Keratinocyte (primary cell): Measurements from ENCODE around the gene FOLR1. TPM values are rescaled to one million over a fixed set of nuclear protein-coding genes. Genes with fewer than 3 reads are reported as not detected.

Source experiments
- DNase-seq: peaks from one replicate; pipeline ENCODE4 v3.0.0-alpha.2; 2011; ENCODE audit warnings: low read depth, missing footprints, low spot score
- FAIRE-seq: peaks from 2 replicates; lab custom pipeline; 2011; peaks lifted over from hg19 to GRCh38; lab: Jason Lieb, UNC
- H2AFZ ChIP-seq: 2 replicates; pipeline ENCODE4 v1.6.0; 2012; ENCODE audit warnings: low read length, control low read depth, inconsistent platforms; ENCODE audit not compliant: control insufficient read depth
- H3K27ac ChIP-seq: 2 replicates; pipeline ENCODE4 v1.5.1; 2011; ENCODE audit warnings: low read length; ENCODE audit not compliant: control insufficient read depth, insufficient read depth
- H3K27me3 ChIP-seq: 3 replicates; pipeline ENCODE4 v1.6.0; 2011; ENCODE audit warnings: low read length; ENCODE audit not compliant: control insufficient read depth, insufficient read depth; ENCODE audit errors: extremely low read depth
- H3K36me3 ChIP-seq, 2 experiments: 2 replicates in 1 of 2; 3 replicates in 1 of 2; pipeline ENCODE4 v1.5.1; 2011; ENCODE audit warnings: low read length in 2 of 2, mild to moderate bottlenecking in 1 of 2; ENCODE audit not compliant: control insufficient read depth in 2 of 2, insufficient read depth in 2 of 2; ENCODE audit errors: extremely low read depth in 1 of 2
- H3K4me1 ChIP-seq: 3 replicates; pipeline ENCODE4 v1.5.1; 2011; ENCODE audit warnings: low read length; ENCODE audit not compliant: control insufficient read depth, insufficient read depth; ENCODE audit errors: extremely low read depth
- H3K4me2 ChIP-seq: 3 replicates; pipeline ENCODE4 v1.6.0; 2011; ENCODE audit warnings: low read depth, low read length; ENCODE audit not compliant: control insufficient read depth, insufficient read depth; ENCODE audit errors: extremely low read depth
- H3K4me3 ChIP-seq, 3 experiments: fragments of 200-600 bp in 1 of 3; sonication (generic) in 1 of 3; 2 replicates in 2 of 3; 3 replicates in 1 of 3; pipeline ENCODE4 v1.5.1; 2011 to 2016; ENCODE audit warnings: low read length in 3 of 3, mild to moderate bottlenecking in 3 of 3, control low read depth in 2 of 3, inconsistent platforms in 1 of 3, low read depth in 1 of 3, mixed read lengths in 1 of 3, mixed run types in 1 of 3, moderate library complexity in 1 of 3; ENCODE audit not compliant: control insufficient read depth in 2 of 3, insufficient read depth in 2 of 3; ENCODE audit errors: extremely low read depth in 1 of 3
- H3K79me2 ChIP-seq: 2 replicates; pipeline ENCODE4 v1.6.0; 2012; ENCODE audit warnings: low read length; ENCODE audit not compliant: control insufficient read depth, insufficient read depth
- H3K9ac ChIP-seq: 3 replicates; pipeline ENCODE4 v1.6.0; 2011; ENCODE audit warnings: low read length; ENCODE audit not compliant: control insufficient read depth, insufficient read depth; ENCODE audit errors: extremely low read depth
- H3K9me1 ChIP-seq: 3 replicates; pipeline ENCODE4 v1.6.0; 2011; ENCODE audit warnings: low read length; ENCODE audit not compliant: control insufficient read depth, insufficient read depth; ENCODE audit errors: extremely low read depth
- H3K9me3 ChIP-seq: 2 replicates; pipeline ENCODE4 v1.5.1; 2012; ENCODE audit warnings: low read depth, low read length; ENCODE audit not compliant: control insufficient read depth
- H4K20me1 ChIP-seq: 3 replicates; pipeline ENCODE4 v1.6.0; 2011; ENCODE audit warnings: low read length; ENCODE audit not compliant: control insufficient read depth, insufficient read depth; ENCODE audit errors: extremely low read depth
- EZH2 ChIP-seq: IDR thresholded peaks from one replicate; pipeline ENCODE4 v1.6.1; 2012; ENCODE audit warnings: inconsistent platforms, mild to moderate bottlenecking, low read length, moderate library complexity
- dilution Hi-C: fragments of 300-500 bp; cut with MboI; formaldehyde crosslinking; loops from one replicate; pipeline ENCODE4 v1.7.0; 2020; ENCODE audit warnings: low sequenced_read_pairs; ENCODE audit not compliant: extremely low pct_ligation_motif_present
- polyA plus RNA-seq, 5 experiments: library from polyadenylated mRNA; depleted of rRNA in 3 of 5; stranded (reverse) in 3 of 5; stranded (forward) in 1 of 5; unstranded in 1 of 5; fragments of >200 nt; gene quantifications; 1 replicate in 1 of 5; 2 replicates in 3 of 5; 3 replicates in 1 of 5; pipeline versions ENCODE4 v1.2.1 to v1.2.3, GENCODE V29; 2011 to 2012; ENCODE audit warnings: missing spikeins in 2 of 5, low read depth in 1 of 5, low replicate concordance in 1 of 5
- TF ChIP-seq, protein P1 (sequence below), 3 experiments: IDR thresholded peaks in 1 of 3; conservative IDR thresholded peaks in 1 of 3; optimal IDR thresholded peaks in 1 of 3; 2 replicates in 2 of 3; 3 replicates in 1 of 3; pipeline versions ENCODE3 to v1.5.1; 2011; ENCODE audit warnings: low read length in 3 of 3, mild to moderate bottlenecking in 3 of 3, moderate library complexity in 2 of 3, control low read depth in 1 of 3, inconsistent platforms in 1 of 3; ENCODE audit not compliant: insufficient read depth in 2 of 3; ENCODE audit errors: extremely low read depth in 1 of 3

The FOLR1 gene
- polyA plus RNA-seq, 1 donor (not counting 4 experiments of a cell fraction or from before 2014, with no cell fraction given) = 0.13 TPM

DNA sequence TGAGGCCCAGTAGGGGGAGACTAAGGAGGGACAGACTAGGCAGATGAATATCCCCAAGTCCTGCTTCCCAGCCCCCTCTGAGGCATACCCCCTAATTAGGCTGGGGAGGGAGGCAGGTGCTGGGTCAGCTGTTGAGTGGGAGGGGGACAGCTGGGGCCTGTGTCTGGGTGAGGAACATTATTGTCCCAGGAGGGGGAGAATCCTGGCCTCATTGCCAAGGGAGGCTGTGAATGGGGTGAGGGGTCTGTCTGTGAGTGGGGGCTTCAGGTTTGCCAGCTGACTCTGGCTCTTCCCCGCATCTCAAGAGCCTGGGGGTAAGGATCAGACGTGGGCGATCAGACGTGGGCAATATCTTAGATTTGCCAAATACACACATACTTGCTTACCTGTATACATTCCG is 34.8 kb downstream of the FOLR1 start:
- Histone ChIP-seq H3K27ac (no peak overlapping the region), H3K79me2 (peaks cover 29% of the 10 kb centered on the region), H2AFZ (no peak overlapping the region), H3K4me1 (peaks cover 10% of the 10 kb centered on the region), H3K4me3 (no peak overlapping the region), H3K36me3 (peaks cover 29 to 34% of the 10 kb centered on the region in 2 experiments), H3K9ac (no peak overlapping the region), H3K9me1 (no peaks in the 10 kb centered on the region), H3K9me3 (no peaks in the 10 kb centered on the region), H3K4me2 (no peak overlapping the region), H3K27me3 (no peaks in the 10 kb centered on the region), H4K20me1 (peaks cover 3% of the 10 kb centered on the region)
- dilution Hi-C loops = no loop called here
- FAIRE-seq (no peak), DNase-seq (no peak)
- TF ChIP-seq, protein P1, sequence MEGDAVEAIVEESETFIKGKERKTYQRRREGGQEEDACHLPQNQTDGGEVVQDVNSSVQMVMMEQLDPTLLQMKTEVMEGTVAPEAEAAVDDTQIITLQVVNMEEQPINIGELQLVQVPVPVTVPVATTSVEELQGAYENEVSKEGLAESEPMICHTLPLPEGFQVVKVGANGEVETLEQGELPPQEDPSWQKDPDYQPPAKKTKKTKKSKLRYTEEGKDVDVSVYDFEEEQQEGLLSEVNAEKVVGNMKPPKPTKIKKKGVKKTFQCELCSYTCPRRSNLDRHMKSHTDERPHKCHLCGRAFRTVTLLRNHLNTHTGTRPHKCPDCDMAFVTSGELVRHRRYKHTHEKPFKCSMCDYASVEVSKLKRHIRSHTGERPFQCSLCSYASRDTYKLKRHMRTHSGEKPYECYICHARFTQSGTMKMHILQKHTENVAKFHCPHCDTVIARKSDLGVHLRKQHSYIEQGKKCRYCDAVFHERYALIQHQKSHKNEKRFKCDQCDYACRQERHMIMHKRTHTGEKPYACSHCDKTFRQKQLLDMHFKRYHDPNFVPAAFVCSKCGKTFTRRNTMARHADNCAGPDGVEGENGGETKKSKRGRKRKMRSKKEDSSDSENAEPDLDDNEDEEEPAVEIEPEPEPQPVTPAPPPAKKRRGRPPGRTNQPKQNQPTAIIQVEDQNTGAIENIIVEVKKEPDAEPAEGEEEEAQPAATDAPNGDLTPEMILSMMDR (optimal IDR thresholded peaks at IDR 0.05 in 1 of 3, IDR thresholded peaks at IDR 0.05 in 1 of 3, conservative IDR thresholded peaks at IDR 0.05 in 1 of 3; ENCODE audit: extremely low read depth in 1 of 3, insufficient read depth in 2 of 3, low read length in 3 of 3) = no peak
- TF ChIP-seq EZH2 = no peak

DNA sequence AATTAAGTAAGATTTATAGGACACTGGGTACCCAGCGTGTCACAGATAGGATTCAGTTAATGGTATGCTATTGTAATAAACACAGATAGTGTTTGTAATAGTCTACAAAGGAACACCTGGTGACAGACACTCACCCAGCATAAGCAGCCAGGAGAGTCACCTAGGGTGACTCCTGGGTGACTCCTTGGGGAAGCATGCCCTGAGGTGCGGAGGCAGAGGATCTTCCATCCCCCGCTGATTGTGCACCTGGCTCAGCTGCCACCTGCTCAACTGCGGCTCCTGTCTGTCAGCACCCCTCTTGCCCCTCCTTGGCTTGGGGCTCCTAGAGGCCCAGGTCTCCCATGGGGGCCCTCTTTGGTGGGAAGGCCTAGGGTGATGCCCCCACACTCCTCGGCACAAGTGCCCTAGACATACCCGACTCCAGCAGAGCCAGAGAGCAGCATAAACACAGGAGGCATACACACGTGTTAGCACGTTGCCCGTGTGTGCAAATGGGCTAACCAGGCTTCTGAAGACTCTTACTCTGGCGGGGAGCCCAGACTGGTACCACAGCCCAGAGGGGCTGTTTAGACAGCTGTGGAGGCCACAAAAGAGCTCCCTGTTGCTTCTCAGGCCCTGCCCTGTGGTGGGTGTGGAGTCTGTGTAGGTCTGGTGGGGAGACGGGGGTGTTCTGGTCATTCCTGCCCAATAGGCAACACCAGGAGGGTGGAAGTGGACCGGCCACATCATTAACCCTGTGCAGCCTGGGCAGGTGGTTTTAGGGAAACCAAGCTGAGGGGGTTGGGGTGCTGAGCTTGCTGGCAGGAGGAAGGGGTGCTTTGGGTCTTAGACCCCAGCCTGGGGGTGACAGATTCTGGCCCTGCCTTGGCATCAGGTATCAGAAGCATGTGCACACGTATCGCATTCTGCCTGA is 35.6 kb downstream of the FOLR1 start:
- no peaks in the 10 kb centered on the region for H3K9me1 ChIP-seq
- peaks cover 35 to 42% of the 10 kb centered on the region in 2 experiments for H3K36me3 ChIP-seq
- peaks cover 29% of the 10 kb centered on the region for H3K79me2 ChIP-seq
- no peak overlapping the region for H3K9ac ChIP-seq
- FAIRE-seq = no peak
- dilution Hi-C loops = no loop called here
- no peak overlapping the region for H2AFZ ChIP-seq
- H3K9me3 ChIP-seq = no peaks in the 10 kb centered on the region
- H3K4me3 ChIP-seq = no peak overlapping the region
- DNase-seq = no peak
- H3K4me1 ChIP-seq = peaks cover 6% of the 10 kb centered on the region
- H4K20me1 ChIP-seq = peaks cover 3% of the 10 kb centered on the region
- no peak overlapping the region for H3K4me2 ChIP-seq
- H3K27ac ChIP-seq = no peak overlapping the region
- no peaks in the 10 kb centered on the region for H3K27me3 ChIP-seq
- no peak for TF ChIP-seq EZH2
- TF ChIP-seq, protein P1 (optimal IDR thresholded peaks at IDR 0.05 in 1 of 3, IDR thresholded peaks at IDR 0.05 in 1 of 3, conservative IDR thresholded peaks at IDR 0.05 in 1 of 3; ENCODE audit: extremely low read depth in 1 of 3, insufficient read depth in 2 of 3, low read length in 3 of 3) = no peak
